HCT116 (cell line): Measurements from ENCODE around the gene ZNF791. TPM values are rescaled to one million over a fixed set of nuclear protein-coding genes. Genes with fewer than 3 reads are reported as not detected.

Source experiments
- ATAC-seq: fragments of 200-7000 bp; cut with Tn5 transposase; 2 replicates; pipeline ENCODE4 v1.9.1; 2020; ENCODE audit warnings: mild to moderate bottlenecking, moderate library complexity
- BruUV-seq: library from RNA; stranded (reverse); fragments of 400-500 nt; replicated peaks from 2 replicates; lab custom pipeline; 2021; lab: Mats Ljungman, UMichigan
- CTCF ChIA-PET: fragments of 300-600 bp; sonication (Branson Sonifier 250); formaldehyde crosslinking; loops from one replicate; lab custom pipeline; 2021; ENCODE audit warnings: antibody characterized with exemption; lab: Charles Lee
- POLR2A ChIA-PET: fragments of 300-600, 350-600 bp; sonication (Branson Sonifier 250); formaldehyde crosslinking; loops from one replicate; lab custom pipeline; 2021; ENCODE audit warnings: antibody characterized with exemption; lab: Charles Lee
- RAD21 ChIA-PET, 2 experiments: fragments of 300-600 bp; sonication (Branson Sonifier 250); formaldehyde crosslinking; loops; one replicate each; lab custom pipeline; 2023; ENCODE audit warnings: low total read pairs in 2 of 2; ENCODE audit not compliant: uncharacterized antibody in 2 of 2, unreplicated experiment in 2 of 2, low non-redundant PET in 1 of 2; lab: Charles Lee
- DNase-seq: peaks from one replicate; pipeline ENCODE4 v3.0.0-alpha.2; 2010; ENCODE audit warnings: low read depth, low spot score
- H2AFZ ChIP-seq: fragments of 200-600 bp; shearing (Covaris generic), sonication (generic); 2 replicates; pipeline ENCODE4 v1.6.1; 2017; ENCODE audit warnings: low read depth, mixed run types, mixed read lengths, antibody characterized with exemption, low read length; ENCODE audit not compliant: poor library complexity, severe bottlenecking
- H3K27ac ChIP-seq: 2 replicates; pipeline ENCODE4 v1.5.1; 2012; ENCODE audit warnings: low read depth, low read length
- H3K27me3 ChIP-seq: fragments of 200-600 bp; sonication (generic); 2 replicates; pipeline ENCODE4 v1.6.1; 2016; ENCODE audit warnings: mixed run types, low read length, mixed read lengths; ENCODE audit not compliant: insufficient read depth
- H3K36me3 ChIP-seq, 2 experiments: fragments of 200-500 bp in 1 of 2; fragments of 200-600 bp in 1 of 2; sonication (Bioruptor generic) in 1 of 2; sonication (generic) in 1 of 2; 2 replicates each; pipeline versions ENCODE4 v1.5.1 to v1.6.1; 2014 to 2016; ENCODE audit warnings: low read length in 2 of 2, inconsistent platforms in 1 of 2, mixed read lengths in 1 of 2, mixed run types in 1 of 2; ENCODE audit not compliant: insufficient read depth in 2 of 2, control insufficient read depth in 1 of 2
- H3K4me1 ChIP-seq, 2 experiments: fragments of 200-600 bp in 1 of 2; sonication (generic) in 1 of 2; 2 replicates each; pipeline versions ENCODE4 v1.5.1 to v1.6.1; 2012 to 2017; ENCODE audit warnings: low read length in 2 of 2, inconsistent platforms in 1 of 2, mild to moderate bottlenecking in 1 of 2, mixed read lengths in 1 of 2, mixed run types in 1 of 2, moderate library complexity in 1 of 2; ENCODE audit not compliant: insufficient read depth in 2 of 2, control insufficient read depth in 1 of 2
- H3K4me2 ChIP-seq: fragments of 200-600 bp; sonication (generic); 2 replicates; pipeline ENCODE4 v1.6.1; 2017; ENCODE audit warnings: mixed run types, low read length, mixed read lengths
- H3K4me3 ChIP-seq, 2 experiments: fragments of 200-600 bp in 1 of 2; sonication (generic) in 1 of 2; replicated peaks in 1 of 2; 2 replicates each; pipeline ENCODE4 v1.5.1; 2011 to 2016; ENCODE audit warnings: low read length in 2 of 2, control low read depth in 1 of 2, low read depth in 1 of 2, mild to moderate bottlenecking in 1 of 2, mixed read lengths in 1 of 2, mixed run types in 1 of 2
- H3K79me2 ChIP-seq: fragments of 200-600 bp; sonication (generic); 2 replicates; pipeline ENCODE4 v1.6.1; 2017; ENCODE audit warnings: mild to moderate bottlenecking, mixed run types, low read length, moderate library complexity, mixed read lengths; ENCODE audit not compliant: insufficient read depth
- H3K9ac ChIP-seq: fragments of 200-600 bp; sonication (generic); 2 replicates; pipeline ENCODE4 v1.6.1; 2016; ENCODE audit warnings: low read length, mixed read lengths
- H3K9me2 ChIP-seq: fragments of 200-600 bp; sonication (generic), shearing (Covaris generic); 2 replicates; pipeline ENCODE4 v1.6.1; 2017; ENCODE audit warnings: mixed run types, mild to moderate bottlenecking, moderate library complexity; ENCODE audit not compliant: insufficient read depth
- H3K9me3 ChIP-seq, 2 experiments: fragments of 200-500 bp in 1 of 2; fragments of 200-600 bp in 1 of 2; sonication (Bioruptor generic) in 1 of 2; sonication (generic) in 1 of 2; 2 replicates each; pipeline ENCODE4 v1.6.1; 2014 to 2017; ENCODE audit warnings: low read length in 2 of 2, mixed read lengths in 2 of 2, inconsistent platforms in 1 of 2, low read depth in 1 of 2, mild to moderate bottlenecking in 1 of 2, mixed run types in 1 of 2, moderate library complexity in 1 of 2; ENCODE audit not compliant: control insufficient read depth in 1 of 2, insufficient read depth in 1 of 2
- H4K20me1 ChIP-seq: fragments of 200-600 bp; sonication (generic), shearing (Covaris generic); 2 replicates; pipeline ENCODE4 v1.6.1; 2017; ENCODE audit warnings: mixed run types, mild to moderate bottlenecking, moderate library complexity; ENCODE audit not compliant: insufficient read depth
- CBX3 ChIP-seq: IDR thresholded peaks from 2 replicates; pipeline ENCODE4 v1.6.1; 2012; ENCODE audit warnings: low read depth
- CEBPB ChIP-seq: IDR thresholded peaks from 2 replicates; pipeline ENCODE4 v1.6.1; 2012; ENCODE audit warnings: low read depth
- EGR1 ChIP-seq: IDR thresholded peaks from 2 replicates; pipeline ENCODE4 v1.6.1; 2012; ENCODE audit warnings: low read depth
- ELF1 ChIP-seq: IDR thresholded peaks from 2 replicates; pipeline ENCODE4 v1.6.1; 2012; ENCODE audit warnings: low read depth, borderline replicate concordance
- EZH2 ChIP-seq: fragments of 200-600 bp; sonication (generic); IDR thresholded peaks from 2 replicates; pipeline ENCODE4 v1.6.1; 2017; ENCODE audit warnings: antibody characterized with exemption, mixed run types
- JUND ChIP-seq: IDR thresholded peaks from 2 replicates; pipeline ENCODE4 v1.6.1; 2012
- POLR2A ChIP-seq: IDR thresholded peaks from 2 replicates; pipeline ENCODE4 v1.7.0; 2011; ENCODE audit warnings: borderline replicate concordance; ENCODE audit not compliant: insufficient read depth, insufficient read length; ENCODE audit errors: extremely low read depth
- RAD21 ChIP-seq: IDR thresholded peaks from 2 replicates; pipeline ENCODE4 v1.6.1; 2012; ENCODE audit warnings: low read depth, mild to moderate bottlenecking
- SIN3A ChIP-seq: IDR thresholded peaks from 2 replicates; pipeline ENCODE4 v1.6.1; 2012; ENCODE audit warnings: low read depth
- TCF7L2 ChIP-seq: IDR thresholded peaks from 2 replicates; pipeline ENCODE4 v1.7.0; 2011; ENCODE audit warnings: borderline replicate concordance, inconsistent platforms; ENCODE audit not compliant: insufficient read depth, insufficient read length; ENCODE audit errors: extremely low read depth
- YY1 ChIP-seq: IDR thresholded peaks from 2 replicates; pipeline ENCODE4 v1.6.1; 2011; ENCODE audit warnings: low read length, low read depth, moderate library complexity, mild to moderate bottlenecking; ENCODE audit not compliant: insufficient replicate concordance; ENCODE audit errors: extremely low read depth
- ZNF274 ChIP-seq: fragments of 200-500 bp; sonication (Bioruptor generic); IDR thresholded peaks from 2 replicates; pipeline ENCODE4 v1.6.1; 2014; ENCODE audit warnings: mild to moderate bottlenecking, low read depth, low read length, inconsistent platforms
- intact Hi-C: fragments of 100-400 bp; cut with micrococcal nuclease; formaldehyde crosslinking; loops from 2 replicates; pipeline ENCODE4 v1.10.0; 2022
- total RNA-seq: library from RNA; stranded (reverse); gene quantifications from one replicate; pipeline ENCODE4 v1.2.1, GENCODE V29; 2021; ENCODE audit not compliant: unreplicated experiment
- TF ChIP-seq, protein P1 (sequence below), 3 experiments: fragments of 200-600 bp in 1 of 3; sonication (generic) in 1 of 3; IDR thresholded peaks in 2 of 3; conservative IDR thresholded peaks in 1 of 3; 2 replicates each; pipeline ENCODE4 v1.5.1; 2012 to 2017; ENCODE audit warnings: low read depth in 2 of 3, low read length in 2 of 3, antibody characterized with exemption in 1 of 3, borderline replicate concordance in 1 of 3, control low read depth in 1 of 3, mild to moderate bottlenecking in 1 of 3, mixed read lengths in 1 of 3, mixed run types in 1 of 3, moderate library complexity in 1 of 3; ENCODE audit not compliant: insufficient read depth in 1 of 3

ZNF791 gene
- total RNA-seq, 1 experiment from 2014 or later, result 21.2 TPM

DNA sequence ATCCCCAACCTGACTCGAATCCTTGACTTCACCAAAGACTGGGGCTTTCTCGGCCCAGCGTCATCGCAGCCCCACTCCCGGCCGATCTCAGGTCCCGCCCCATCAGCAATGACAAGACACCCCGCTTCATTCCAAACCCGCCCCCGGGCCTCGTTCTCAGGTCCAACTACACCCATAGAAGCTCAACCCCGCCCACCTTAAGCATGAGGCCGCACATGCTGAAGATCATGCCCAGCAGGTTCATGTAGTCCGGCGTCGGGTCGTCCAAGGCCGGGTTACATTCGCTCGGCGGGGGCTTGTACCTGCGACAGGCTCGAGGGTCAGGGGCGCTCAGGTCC, 58.2 kb downstream of the ZNF791 start:
- POLR2A ChIA-PET, result interaction anchor here (1.0 kb wide), 1 partner anchor 13 kb away, joined by 4 read pairs; the partner anchor contains the start of gene DHPS
- Histone ChIP-seq H3K9me3 (no peaks in the 10 kb centered on the region), H3K27me3 (no peaks in the 10 kb centered on the region), H3K4me3 (peak overlapping the region; percentile 95 to 98), H3K36me3 (peaks cover 2 to 13% of the 10 kb centered on the region in 2 experiments; a peak in 2 of 4 replicates), H3K9me2 (no peaks in the 10 kb centered on the region)
- peak; percentile 28 for TF ChIP-seq POLR2A
- no peak for TF ChIP-seq EGR1
- TF ChIP-seq CBX3, result no peak
- TF ChIP-seq CEBPB, result no peak
- no peak for TF ChIP-seq ELF1
- TF ChIP-seq, all 23 proteins: peak for 1
- H3K79me2 ChIP-seq, result peaks cover 28% of the 10 kb centered on the region; the same call in 1 of the 2 replicates
- no peaks in the 10 kb centered on the region for H4K20me1 ChIP-seq
- BruUV-seq, result TSS peak; percentile 72
- no peak for DNase-seq
- ChIA-PET RAD21 (interaction anchor here in 1 of 2 experiments (0.6 kb wide), 1 partner anchor 105 kb away, joined by 3 read pairs; no protein-coding TSS in a partner anchor), CTCF (interaction anchor here (0.5 kb wide), 1 partner anchor 640 kb away, joined by 5 read pairs; no protein-coding TSS in a partner anchor)
- H2AFZ ChIP-seq, result peak overlapping the region; percentile 79
- H3K9ac ChIP-seq, result peak overlapping the region; percentile 90
- peak overlapping the region; percentile 92 for H3K4me2 ChIP-seq
- intact Hi-C loops, result loop anchor here (1.0 to 10.0 kb wide), 3 partner anchors 12 to 744 kb away; partner anchors contain the start of genes DHPS, ZNF490, ZNF700 and ZNF791
- peak overlapping the region; percentile 88 for H3K27ac ChIP-seq
- H3K4me1 ChIP-seq, result peaks cover 19 to 37% of the 10 kb centered on the region in 2 experiments
- ATAC-seq, result peak; percentile 26

DNA sequence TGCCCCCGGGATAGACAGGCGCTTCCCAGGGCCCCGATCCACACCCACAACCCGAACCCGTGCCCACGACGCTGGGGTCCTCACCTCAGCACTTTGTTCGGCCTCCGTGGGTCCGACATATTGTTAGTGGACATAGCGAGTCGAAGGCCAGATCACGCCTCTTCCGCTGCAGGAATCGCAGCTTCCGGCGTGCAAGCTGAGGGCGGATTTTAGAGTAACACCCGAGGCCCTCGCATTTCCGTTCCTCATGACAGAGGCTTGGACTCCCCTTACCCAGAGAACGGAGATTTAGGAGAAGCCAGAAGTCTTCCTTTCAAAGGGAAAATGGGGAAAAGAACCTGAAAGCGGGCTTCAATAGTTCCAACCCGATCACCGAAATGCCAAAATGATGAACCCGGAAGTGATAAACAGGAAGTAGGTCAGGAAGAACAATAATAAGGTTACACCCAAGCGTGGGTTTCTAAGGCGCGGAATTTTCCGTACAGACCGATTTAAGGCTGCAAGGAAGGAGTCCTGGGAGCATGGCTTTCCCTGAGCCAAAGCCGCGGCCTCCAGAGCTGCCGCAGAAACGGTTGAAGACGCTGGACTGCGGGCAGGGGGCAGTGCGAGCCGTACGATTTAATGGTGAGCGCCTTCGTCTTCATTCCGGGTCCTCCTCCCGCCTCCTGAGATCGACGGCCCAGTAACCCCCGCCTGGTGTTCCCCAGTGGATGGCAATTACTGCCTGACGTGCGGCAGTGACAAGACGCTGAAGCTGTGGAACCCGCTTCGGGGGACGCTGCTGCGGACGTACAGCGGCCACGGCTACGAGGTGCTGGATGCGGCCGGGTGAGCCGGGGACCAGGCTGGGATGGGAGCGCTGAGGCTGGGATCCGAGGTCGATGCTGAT, 58.8 kb downstream of the ZNF791 start:
- Histone ChIP-seq H3K4me2 (peak overlapping the region; percentile 92), H3K4me1 (peaks cover 19 to 36% of the 10 kb centered on the region in 2 experiments), H4K20me1 (no peaks in the 10 kb centered on the region), H3K9me2 (no peaks in the 10 kb centered on the region), H3K36me3 (peaks cover 4 to 19% of the 10 kb centered on the region in 2 experiments; a peak in 3 of 4 replicates), H3K27ac (peak overlapping the region; percentile 88), H2AFZ (peak overlapping the region; percentile 79), H3K79me2 (peaks cover 29% of the 10 kb centered on the region; the same call in 1 of the 2 replicates), H3K9ac (peak overlapping the region; percentile 90), H3K9me3 (no peaks in the 10 kb centered on the region), H3K27me3 (no peaks in the 10 kb centered on the region), H3K4me3 (peak overlapping the region; percentile 95 to 98)
- ATAC-seq (peak; percentile 52), DNase-seq (peak; percentile 82)
- ChIA-PET POLR2A (interaction anchor here (1.0 kb wide), 1 partner anchor 12 kb away, joined by 4 read pairs; the partner anchor contains the start of gene DHPS), CTCF (interaction anchor here (0.5 kb wide), 1 partner anchor 640 kb away, joined by 5 read pairs; no protein-coding TSS in a partner anchor), RAD21 (no interaction called here)
- intact Hi-C loops, result loop anchor here (1.0 to 10.0 kb wide), 3 partner anchors 12 to 745 kb away; partner anchors contain the start of genes DHPS, ZNF490, ZNF700 and ZNF791
- TSS peak; percentile 79 for BruUV-seq
- TF ChIP-seq SIN3A, result peak; percentile 64
- peak; percentile 82 for TF ChIP-seq YY1
- no peak for TF ChIP-seq ZNF274
- TF ChIP-seq CBX3, result peak; percentile 22; the same call in 1 of the 2 replicates
- peak; percentile 81 for TF ChIP-seq EGR1
- no peak for TF ChIP-seq JUND
- peak; percentile 51 for TF ChIP-seq POLR2A
- TF ChIP-seq TCF7L2, result no peak
- no peak for TF ChIP-seq EZH2
- TF ChIP-seq, protein P1, sequence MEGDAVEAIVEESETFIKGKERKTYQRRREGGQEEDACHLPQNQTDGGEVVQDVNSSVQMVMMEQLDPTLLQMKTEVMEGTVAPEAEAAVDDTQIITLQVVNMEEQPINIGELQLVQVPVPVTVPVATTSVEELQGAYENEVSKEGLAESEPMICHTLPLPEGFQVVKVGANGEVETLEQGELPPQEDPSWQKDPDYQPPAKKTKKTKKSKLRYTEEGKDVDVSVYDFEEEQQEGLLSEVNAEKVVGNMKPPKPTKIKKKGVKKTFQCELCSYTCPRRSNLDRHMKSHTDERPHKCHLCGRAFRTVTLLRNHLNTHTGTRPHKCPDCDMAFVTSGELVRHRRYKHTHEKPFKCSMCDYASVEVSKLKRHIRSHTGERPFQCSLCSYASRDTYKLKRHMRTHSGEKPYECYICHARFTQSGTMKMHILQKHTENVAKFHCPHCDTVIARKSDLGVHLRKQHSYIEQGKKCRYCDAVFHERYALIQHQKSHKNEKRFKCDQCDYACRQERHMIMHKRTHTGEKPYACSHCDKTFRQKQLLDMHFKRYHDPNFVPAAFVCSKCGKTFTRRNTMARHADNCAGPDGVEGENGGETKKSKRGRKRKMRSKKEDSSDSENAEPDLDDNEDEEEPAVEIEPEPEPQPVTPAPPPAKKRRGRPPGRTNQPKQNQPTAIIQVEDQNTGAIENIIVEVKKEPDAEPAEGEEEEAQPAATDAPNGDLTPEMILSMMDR (IDR thresholded peaks at IDR 0.05 in 2 of 3, conservative IDR thresholded peaks at IDR 0.05 in 1 of 3; ENCODE audit: borderline replicate concordance in 1 of 3, insufficient read depth in 1 of 3, low read depth in 2 of 3, low read length in 2 of 3), result no peak
- TF ChIP-seq RAD21, result no peak
